HEK293 (cell line): ENCODE data around the gene CARD6.
A peak's percentile ranks its signal among the peaks of the same experiment; 100 is the strongest.

ENCODE experiments used
- CTCF ChIA-PET: fragments of 350-600 bp; formaldehyde crosslinking; extraction: SDS; loops from one replicate; lab custom pipeline; 2021; ENCODE audit warnings: antibody characterized with exemption; lab: Yijun Ruan, JAX
- POLR2A ChIA-PET: fragments of 300-600 bp; formaldehyde crosslinking; extraction: SDS; loops from one replicate; lab custom pipeline; 2020; ENCODE audit warnings: antibody characterized with exemption, inconsistent platforms; lab: Yijun Ruan, JAX
- H3K27ac ChIP-seq: fragments of 200-500 bp; sonication (Bioruptor generic); 2 replicates; pipeline ENCODE4 v1.5.1; 2014; ENCODE audit warnings: low read depth, low read length, control low read depth, inconsistent platforms; ENCODE audit errors: extremely low read depth
- H3K36me3 ChIP-seq, 2 experiments: fragments of 200-500 bp in 1 of 2; sonication (Bioruptor generic) in 1 of 2; 1 replicate in 1 of 2; 2 replicates in 1 of 2; pipeline ENCODE4 v1.5.1; 2014 to 2017; ENCODE audit warnings: inconsistent platforms in 2 of 2, low read length in 2 of 2; ENCODE audit not compliant: control insufficient read depth in 2 of 2, insufficient read depth in 1 of 2
- H3K4me1 ChIP-seq: fragments of 200-500 bp; sonication (Bioruptor generic); 2 replicates; pipeline ENCODE4 v1.5.1; 2014; ENCODE audit warnings: mild to moderate bottlenecking, low read length, inconsistent platforms; ENCODE audit not compliant: control insufficient read depth, insufficient read depth
- H3K4me3 ChIP-seq: 2 replicates; pipeline ENCODE4 v1.5.1; 2011; ENCODE audit warnings: low read depth, mild to moderate bottlenecking, control low read depth, low read length, moderate library complexity
- H3K9me3 ChIP-seq: fragments of 200-500 bp; sonication (Bioruptor generic); 2 replicates; pipeline ENCODE4 v1.5.1; 2014; ENCODE audit warnings: low read depth, low read length, inconsistent platforms; ENCODE audit not compliant: control insufficient read depth, insufficient read depth
- IKZF3 ChIP-seq: fragments of 450-650 bp; IDR thresholded peaks from 2 replicates; pipeline ENCODE4 v1.5.0; 2018; ENCODE audit warnings: missing biosample characterization, mild to moderate bottlenecking, missing genetic modification characterization, moderate library complexity
- KLF7 ChIP-seq: fragments of 450-650 bp; formaldehyde crosslinking; IDR thresholded peaks from 2 replicates; pipeline ENCODE4 v1.5.1; 2016; ENCODE audit warnings: missing biosample characterization, missing genetic modification characterization, borderline replicate concordance
- KLF9 ChIP-seq: fragments of 450-650 bp; formaldehyde crosslinking; IDR thresholded peaks from 2 replicates; pipeline ENCODE4 v1.5.1; 2016; ENCODE audit warnings: missing biosample characterization, missing genetic modification characterization, low read depth
- RBAK ChIP-seq: fragments of 450-650 bp; formaldehyde crosslinking; IDR thresholded peaks from 2 replicates; pipeline ENCODE4 v1.5.1; 2016; ENCODE audit warnings: missing biosample characterization, missing genetic modification characterization
- SETDB1 ChIP-seq: IDR thresholded peaks from one replicate; pipeline ENCODE4 v1.6.1; 2017; ENCODE audit warnings: mild to moderate bottlenecking, low read length, moderate library complexity, mixed read lengths; ENCODE audit not compliant: insufficient read length
- TCF7L2 ChIP-seq: IDR thresholded peaks from 2 replicates; pipeline ENCODE4 v1.6.1; 2011; ENCODE audit warnings: low read depth, mild to moderate bottlenecking, inconsistent platforms, low read length, moderate library complexity, borderline replicate concordance
- YY1 ChIP-seq: fragments of 450-650 bp; formaldehyde crosslinking; IDR thresholded peaks from 2 replicates; pipeline ENCODE4 v1.5.1; 2018; ENCODE audit warnings: missing biosample characterization, missing genetic modification characterization
- ZBTB1 ChIP-seq: fragments of 450-650 bp; formaldehyde crosslinking; IDR thresholded peaks from 2 replicates; pipeline ENCODE4 v1.5.1; 2016; ENCODE audit warnings: missing biosample characterization, missing genetic modification characterization
- ZFP69B ChIP-seq: fragments of 450-650 bp; formaldehyde crosslinking; IDR thresholded peaks from 2 replicates; pipeline ENCODE4 v1.5.1; 2016; ENCODE audit warnings: missing biosample characterization, missing genetic modification characterization
- ZNF114 ChIP-seq: fragments of 450-650 bp; formaldehyde crosslinking; IDR thresholded peaks from 2 replicates; pipeline ENCODE4 v1.5.0; 2017; ENCODE audit warnings: missing biosample characterization, missing genetic modification characterization
- ZNF2 ChIP-seq: fragments of 450-650 bp; formaldehyde crosslinking; IDR thresholded peaks from 2 replicates; pipeline ENCODE4 v1.5.1; 2016; ENCODE audit warnings: missing biosample characterization, missing genetic modification characterization
- ZNF221 ChIP-seq: fragments of 450-650 bp; formaldehyde crosslinking; IDR thresholded peaks from 2 replicates; pipeline ENCODE4 v1.5.1; 2017; ENCODE audit warnings: missing biosample characterization, missing genetic modification characterization, borderline replicate concordance
- ZNF354C ChIP-seq: fragments of 450-650 bp; formaldehyde crosslinking; IDR thresholded peaks from 2 replicates; pipeline ENCODE4 v1.5.1; 2016; ENCODE audit warnings: missing biosample characterization, missing genetic modification characterization, low read depth, borderline replicate concordance
- ZNF394 ChIP-seq: fragments of 450-650 bp; formaldehyde crosslinking; IDR thresholded peaks from 2 replicates; pipeline ENCODE4 v1.5.1; 2016; ENCODE audit warnings: missing biosample characterization, missing genetic modification characterization, mild to moderate bottlenecking, moderate library complexity, borderline replicate concordance
- ZNF416 ChIP-seq: fragments of 450-650 bp; formaldehyde crosslinking; IDR thresholded peaks from 2 replicates; pipeline ENCODE4 v1.5.1; 2016; ENCODE audit warnings: missing biosample characterization, missing genetic modification characterization
- ZNF433 ChIP-seq: fragments of 450-650 bp; formaldehyde crosslinking; IDR thresholded peaks from 2 replicates; pipeline ENCODE4 v1.5.1; 2016; ENCODE audit warnings: missing biosample characterization, missing genetic modification characterization, low read depth
- ZNF529 ChIP-seq: fragments of 450-650 bp; formaldehyde crosslinking; IDR thresholded peaks from 2 replicates; pipeline ENCODE4 v1.5.1; 2017; ENCODE audit warnings: missing genetic modification characterization, missing biosample characterization; ENCODE audit not compliant: insufficient replicate concordance
- ZNF544 ChIP-seq: fragments of 450-650 bp; formaldehyde crosslinking; IDR thresholded peaks from 2 replicates; pipeline ENCODE4 v1.5.0; 2017; ENCODE audit warnings: missing biosample characterization, missing genetic modification characterization
- ZNF585B ChIP-seq: fragments of 450-650 bp; formaldehyde crosslinking; IDR thresholded peaks from 2 replicates; pipeline ENCODE4 v1.5.1; 2016; ENCODE audit warnings: missing biosample characterization, missing genetic modification characterization
- ZNF660 ChIP-seq: fragments of 450-650 bp; IDR thresholded peaks from 2 replicates; pipeline ENCODE4 v1.5.1; 2018; ENCODE audit warnings: missing biosample characterization, mild to moderate bottlenecking, missing genetic modification characterization
- ZNF677 ChIP-seq: fragments of 450-650 bp; IDR thresholded peaks from 2 replicates; pipeline ENCODE4 v1.5.0; 2018; ENCODE audit warnings: missing biosample characterization, mild to moderate bottlenecking, missing genetic modification characterization, moderate library complexity
- ZNF701 ChIP-seq: fragments of 450-650 bp; formaldehyde crosslinking; IDR thresholded peaks from 2 replicates; pipeline ENCODE4 v1.5.1; 2016; ENCODE audit warnings: missing biosample characterization, missing genetic modification characterization
- ZNF785 ChIP-seq: fragments of 450-650 bp; formaldehyde crosslinking; IDR thresholded peaks from 2 replicates; pipeline ENCODE4 v1.5.1; 2016; ENCODE audit warnings: missing biosample characterization, missing genetic modification characterization
- TF ChIP-seq, protein P1 (sequence below): fragments of 450-650 bp; formaldehyde crosslinking; conservative IDR thresholded peaks from 2 replicates; pipeline ENCODE4 v1.5.1; 2016; ENCODE audit warnings: low read depth, missing biosample characterization, missing genetic modification characterization
- TF ChIP-seq, protein P2 (sequence below): fragments of 450-650 bp; formaldehyde crosslinking; IDR thresholded peaks from 2 replicates; pipeline ENCODE4 v1.5.1; 2017; ENCODE audit warnings: missing biosample characterization, missing genetic modification characterization

CARD6 gene

DNA sequence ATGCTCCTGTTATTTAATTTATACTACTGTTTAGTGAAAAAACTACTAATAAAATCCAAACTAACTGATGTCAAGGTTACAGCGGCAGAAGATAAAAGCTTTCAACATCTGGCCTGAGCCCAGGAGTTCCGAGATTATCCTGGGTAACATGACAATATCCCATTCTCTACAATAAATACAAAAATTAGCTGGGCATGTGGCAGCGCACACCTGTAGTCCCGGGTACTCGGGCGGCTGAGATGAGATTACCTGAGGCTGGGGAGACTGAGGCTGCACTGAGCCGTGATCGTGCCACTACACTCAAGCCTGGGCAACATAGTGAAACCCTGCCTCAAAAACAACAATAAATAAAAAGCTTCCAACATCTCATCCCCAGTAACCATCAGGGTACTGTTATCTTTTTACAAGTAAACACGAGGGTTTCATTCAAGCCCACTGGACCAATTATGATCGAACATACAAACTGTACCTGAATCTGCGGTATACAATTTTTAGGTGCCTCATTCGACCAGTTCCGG lies 7.4 kb upstream of the CARD6 start:
- POLR2A ChIA-PET = interaction anchor here (1.1 to 2.1 kb wide), 2 partner anchors 10 to 12 kb away, joined by 4 to 10 read pairs; no protein-coding TSS in a partner anchor
- Histone ChIP-seq H3K27ac (peak overlapping the region; percentile 99; the same call in 1 of the 2 replicates), H3K9me3 (no peaks in the 10 kb centered on the region), H3K4me1 (no peaks in the 10 kb centered on the region), H3K4me3 (peak overlapping the region; percentile 70), H3K36me3 (peaks cover 51 to 60% of the 10 kb centered on the region in 2 experiments)
- CTCF ChIA-PET = interaction anchor here (1.0 kb wide), 1 partner anchor 45 kb away, joined by 3 read pairs; no protein-coding TSS in a partner anchor
- no peak for TF ChIP-seq ZNF585B (tag by site-specific recombination)
- no peak for TF ChIP-seq ZNF2 (tag by site-specific recombination)
- TF ChIP-seq KLF7 (tag by site-specific recombination) = no peak
- no peak for TF ChIP-seq ZNF701 (tag by site-specific recombination)
- TF ChIP-seq ZFP69B (tag by site-specific recombination) = no peak
- TF ChIP-seq ZNF394 (tag by site-specific recombination) = no peak

DNA sequence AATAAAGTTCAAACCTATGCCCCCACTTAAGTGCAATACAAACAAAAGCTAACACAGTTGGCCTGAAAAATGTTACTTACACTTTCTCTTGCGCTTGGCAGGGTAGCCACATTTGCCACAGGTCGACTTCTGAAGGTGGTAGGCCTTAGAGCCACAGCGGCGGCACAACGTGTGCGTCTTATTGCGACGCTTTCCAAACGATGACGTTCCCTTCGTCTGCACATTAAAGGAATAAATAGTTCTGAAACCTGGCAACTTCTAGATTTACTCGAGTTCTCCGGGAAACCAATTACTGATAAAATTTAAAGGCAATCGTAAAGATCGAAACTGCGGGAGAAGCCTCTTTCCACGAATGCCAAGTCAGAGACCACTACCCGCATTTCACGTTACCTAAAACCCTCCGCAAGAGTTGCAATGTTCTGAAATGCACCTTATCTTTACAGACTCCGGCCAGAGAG lies 6.7 kb upstream of the CARD6 start:
- Histone ChIP-seq H3K4me3 (peak overlapping the region; percentile 70), H3K9me3 (no peaks in the 10 kb centered on the region), H3K36me3 (peaks cover 45 to 54% of the 10 kb centered on the region in 2 experiments), H3K27ac (peak overlapping the region; percentile 99), H3K4me1 (no peaks in the 10 kb centered on the region)
- ChIA-PET POLR2A (interaction anchor here (0.6 to 1.5 kb wide), 6 partner anchors 10 to 1023 kb away, joined by 3 to 6 read pairs (median 3); partner anchors contain the start of gene TTC33), CTCF (interaction anchor here (0.7 kb wide), 1 partner anchor 674 kb away, joined by 5 read pairs; no protein-coding TSS in a partner anchor)
- TF ChIP-seq ZNF221 (tag by site-specific recombination) (no peak), TCF7L2 (no peak), YY1 (tag by site-specific recombination) (no peak)

GRCh38 chr5:40834849-40835787 lies 6.0 kb upstream of the CARD6 start, which contains the start of gene RPL37:
Gene RPL37, minus strand, starts transcription at chr5:40835222. Its CDS starts 37 bp downstream, at chr5:40835185.
- H3K4me3 ChIP-seq = peak within 1 kb of the TSS; percentile 70
- no peaks in the 10 kb centered on the region for H3K4me1 ChIP-seq
- peaks cover 38 to 47% of the 10 kb centered on the region in 2 experiments for H3K36me3 ChIP-seq
- POLR2A ChIA-PET = interaction anchor here (0.6 to 1.5 kb wide), 10 partner anchors 9 to 1024 kb away, joined by 3 to 6 read pairs (median 3); partner anchors contain the start of genes PTGER4 and TTC33
- CTCF ChIA-PET = interaction anchor here (0.6 to 0.7 kb wide), 2 partner anchors 36 to 673 kb away, joined by 3 to 5 read pairs; no protein-coding TSS in a partner anchor
- peak within 1 kb of the TSS; percentile 99 for H3K27ac ChIP-seq
- H3K9me3 ChIP-seq = no peaks in the 10 kb centered on the region
- TF ChIP-seq, protein P1, sequence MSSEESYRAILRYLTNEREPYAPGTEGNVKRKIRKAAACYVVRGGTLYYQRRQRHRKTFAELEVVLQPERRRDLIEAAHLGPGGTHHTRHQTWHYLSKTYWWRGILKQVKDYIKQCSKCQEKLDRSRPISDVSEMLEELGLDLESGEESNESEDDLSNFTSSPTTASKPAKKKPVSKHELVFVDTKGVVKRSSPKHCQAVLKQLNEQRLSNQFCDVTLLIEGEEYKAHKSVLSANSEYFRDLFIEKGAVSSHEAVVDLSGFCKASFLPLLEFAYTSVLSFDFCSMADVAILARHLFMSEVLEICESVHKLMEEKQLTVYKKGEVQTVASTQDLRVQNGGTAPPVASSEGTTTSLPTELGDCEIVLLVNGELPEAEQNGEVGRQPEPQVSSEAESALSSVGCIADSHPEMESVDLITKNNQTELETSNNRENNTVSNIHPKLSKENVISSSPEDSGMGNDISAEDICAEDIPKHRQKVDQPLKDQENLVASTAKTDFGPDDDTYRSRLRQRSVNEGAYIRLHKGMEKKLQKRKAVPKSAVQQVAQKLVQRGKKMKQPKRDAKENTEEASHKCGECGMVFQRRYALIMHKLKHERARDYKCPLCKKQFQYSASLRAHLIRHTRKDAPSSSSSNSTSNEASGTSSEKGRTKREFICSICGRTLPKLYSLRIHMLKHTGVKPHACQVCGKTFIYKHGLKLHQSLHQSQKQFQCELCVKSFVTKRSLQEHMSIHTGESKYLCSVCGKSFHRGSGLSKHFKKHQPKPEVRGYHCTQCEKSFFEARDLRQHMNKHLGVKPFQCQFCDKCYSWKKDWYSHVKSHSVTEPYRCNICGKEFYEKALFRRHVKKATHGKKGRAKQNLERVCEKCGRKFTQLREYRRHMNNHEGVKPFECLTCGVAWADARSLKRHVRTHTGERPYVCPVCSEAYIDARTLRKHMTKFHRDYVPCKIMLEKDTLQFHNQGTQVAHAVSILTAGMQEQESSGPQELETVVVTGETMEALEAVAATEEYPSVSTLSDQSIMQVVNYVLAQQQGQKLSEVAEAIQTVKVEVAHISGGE (tag by site-specific recombination) = peak; percentile 100
- peak; percentile 83 for TF ChIP-seq KLF9 (tag by site-specific recombination)
- peak; percentile 100 for TF ChIP-seq ZBTB1 (tag by site-specific recombination)
- TF ChIP-seq, protein P2, sequence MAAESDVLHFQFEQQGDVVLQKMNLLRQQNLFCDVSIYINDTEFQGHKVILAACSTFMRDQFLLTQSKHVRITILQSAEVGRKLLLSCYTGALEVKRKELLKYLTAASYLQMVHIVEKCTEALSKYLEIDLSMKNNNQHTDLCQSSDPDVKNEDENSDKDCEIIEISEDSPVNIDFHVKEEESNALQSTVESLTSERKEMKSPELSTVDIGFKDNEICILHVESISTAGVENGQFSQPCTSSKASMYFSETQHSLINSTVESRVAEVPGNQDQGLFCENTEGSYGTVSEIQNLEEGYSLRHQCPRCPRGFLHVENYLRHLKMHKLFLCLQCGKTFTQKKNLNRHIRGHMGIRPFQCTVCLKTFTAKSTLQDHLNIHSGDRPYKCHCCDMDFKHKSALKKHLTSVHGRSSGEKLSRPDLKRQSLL (tag by site-specific recombination) = peak; percentile 60; the same call in 1 of the 2 replicates
- TF ChIP-seq ZNF354C (tag by site-specific recombination) = no peak
- TF ChIP-seq ZNF416 (tag by site-specific recombination) = no peak
- no peak for TF ChIP-seq RBAK (tag by site-specific recombination)
- TF ChIP-seq ZNF114 = no peak
- TF ChIP-seq ZNF660 (tag by site-specific recombination) = peak; percentile 100
- peak; percentile 95 for TF ChIP-seq ZFP69B (tag by site-specific recombination)
- no peak; the same call in none of the 2 replicates for TF ChIP-seq ZNF785
- no peak for TF ChIP-seq SETDB1
- no peak for TF ChIP-seq ZNF433 (tag by site-specific recombination)
- TF ChIP-seq ZNF529 = no peak
- TF ChIP-seq ZNF677 (tag by site-specific recombination) = no peak
- TF ChIP-seq IKZF3 (tag by site-specific recombination) = peak; percentile 77; the same call in 1 of the 2 replicates
- no peak for TF ChIP-seq ZNF544
